Panc1 (cell line): ENCODE measurements around the gene GPR42. TPM values are rescaled to one million over a fixed set of nuclear protein-coding genes. Genes with fewer than 3 reads are reported as not detected.

Source experiments
- ATAC-seq: fragments of 200-7000 bp; cut with Tn5 transposase; 2 replicates; pipeline ENCODE4 v1.9.1; 2020; ENCODE audit warnings: mild to moderate bottlenecking, moderate library complexity
- BruUV-seq: library from RNA; stranded (reverse); fragments of 400-500 nt; replicated peaks from 2 replicates; lab custom pipeline; 2021; lab: Mats Ljungman, UMichigan
- CTCF ChIA-PET: fragments of 300-600 bp; sonication (Branson Sonifier 250); formaldehyde crosslinking; loops from one replicate; lab custom pipeline; 2022; ENCODE audit warnings: antibody characterized with exemption; lab: Charles Lee
- POLR2A ChIA-PET: fragments of 300-600 bp; sonication (Branson Sonifier 250); formaldehyde crosslinking; loops from one replicate; lab custom pipeline; 2022; ENCODE audit warnings: antibody characterized with exemption; lab: Charles Lee
- DNase-seq: peaks from one replicate; pipeline ENCODE4 v3.0.0-alpha.2; 2010; ENCODE audit warnings: low read depth, low spot score
- H3K27ac ChIP-seq: 2 replicates; pipeline ENCODE4 v1.5.1; 2011; ENCODE audit warnings: mild to moderate bottlenecking, low read length, inconsistent platforms
- H3K27me3 ChIP-seq: fragments of 200-500 bp; sonication (Bioruptor generic); 2 replicates; pipeline ENCODE4 v1.6.0; 2014; ENCODE audit warnings: low read length, inconsistent platforms; ENCODE audit not compliant: control insufficient read depth, insufficient read depth
- H3K36me3 ChIP-seq: fragments of 200-500 bp; sonication (Bioruptor generic); 2 replicates; pipeline ENCODE4 v1.5.1; 2014; ENCODE audit warnings: inconsistent platforms, mild to moderate bottlenecking, low read length, moderate library complexity; ENCODE audit not compliant: control insufficient read depth, insufficient read depth
- H3K4me1 ChIP-seq: 2 replicates; pipeline ENCODE4 v1.5.1; 2011; ENCODE audit warnings: inconsistent platforms, mild to moderate bottlenecking, low read length, moderate library complexity; ENCODE audit not compliant: control insufficient read depth, insufficient read depth
- H3K4me3 ChIP-seq, 2 experiments: 2 replicates each; pipeline ENCODE4 v1.5.1; 2011 to 2012; ENCODE audit warnings: low read depth in 2 of 2, low read length in 2 of 2, mild to moderate bottlenecking in 2 of 2, inconsistent platforms in 1 of 2, moderate library complexity in 1 of 2
- H3K9me3 ChIP-seq: fragments of 200-500 bp; sonication (Bioruptor generic); 2 replicates; pipeline ENCODE4 v1.5.1; 2014; ENCODE audit warnings: low read depth, mild to moderate bottlenecking, inconsistent platforms, low read length, moderate library complexity; ENCODE audit not compliant: control insufficient read depth, insufficient read depth
- POLR2AphosphoS5 ChIP-seq: IDR thresholded peaks from 2 replicates; pipeline ENCODE4 v1.6.1; 2012; ENCODE audit warnings: mild to moderate bottlenecking, low read depth, low read length, moderate library complexity
- REST ChIP-seq, 2 experiments: IDR thresholded peaks; 2 replicates each; pipeline ENCODE4 v1.6.1; 2011 to 2012; ENCODE audit warnings: low read depth in 2 of 2, control low read depth in 1 of 2, low read length in 1 of 2, mild to moderate bottlenecking in 1 of 2, moderate library complexity in 1 of 2; ENCODE audit not compliant: insufficient read depth in 1 of 2
- SIN3A ChIP-seq: IDR thresholded peaks from 2 replicates; pipeline ENCODE4 v1.6.1; 2012; ENCODE audit warnings: low read depth, mild to moderate bottlenecking, low read length, moderate library complexity, borderline replicate concordance; ENCODE audit not compliant: insufficient read depth
- TCF7L2 ChIP-seq: IDR thresholded peaks from 2 replicates; pipeline ENCODE4 v1.6.1; 2011; ENCODE audit warnings: mild to moderate bottlenecking, low read depth, low read length, inconsistent platforms
- in situ Hi-C: cut with HindIII; loops from 2 replicates; pipeline ENCODE4 v1.10.0; 2016; ENCODE audit warnings: low sequenced_read_pairs, low pct_unique_long_range_greater_than_20kb
- intact Hi-C: fragments of 100-400 bp; cut with micrococcal nuclease; formaldehyde crosslinking; loops from one replicate; pipeline ENCODE4 v1.10.0; 2022; ENCODE audit not compliant: unreplicated experiment
- total RNA-seq: library from RNA; stranded (reverse); gene quantifications from one replicate; pipeline ENCODE4 v1.2.1, GENCODE V29; 2021; ENCODE audit not compliant: unreplicated experiment
- TF ChIP-seq, protein P1 (sequence below): fragments of 450-650 bp; IDR thresholded peaks from 2 replicates; pipeline ENCODE4 v1.5.1; 2017; ENCODE audit warnings: mild to moderate bottlenecking

Gene GPR42
- total RNA-seq, 1 experiment from 2014 or later: not detected

DNA sequence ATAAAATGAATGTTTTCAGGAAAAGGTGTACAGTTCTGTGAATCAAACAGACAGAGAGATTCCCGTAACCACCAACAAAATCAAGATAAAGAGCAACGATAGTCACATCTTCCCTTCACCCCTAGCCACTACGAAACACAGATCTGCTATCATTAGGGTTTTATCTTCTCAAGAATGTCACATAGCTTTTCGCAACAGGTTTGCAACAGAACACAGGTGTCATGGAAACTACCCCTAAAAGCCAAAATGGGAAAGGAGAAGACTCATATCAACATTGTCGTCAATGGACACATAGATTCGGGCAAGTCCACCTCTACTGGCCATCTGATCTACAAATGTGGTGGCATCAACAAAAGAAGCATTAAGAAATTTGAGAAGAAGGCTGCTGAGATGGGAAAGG is 11.1 kb downstream of the GPR42 start:
- ChIA-PET CTCF (no interaction called here), POLR2A (no interaction called here)
- Histone ChIP-seq H3K4me3 (no peak overlapping the region), H3K27me3 (peaks cover 3% of the 10 kb centered on the region; the same call in 1 of the 2 replicates), H3K36me3 (no peaks in the 10 kb centered on the region), H3K4me1 (no peaks in the 10 kb centered on the region), H3K9me3 (peaks cover 11% of the 10 kb centered on the region), H3K27ac (no peak overlapping the region)
- BruUV-seq: no TSS peak
- ATAC-seq (no peak), DNase-seq (no peak)
- TF ChIP-seq SIN3A (no peak), REST (IDR thresholded peaks at IDR 0.05; ENCODE audit: insufficient read depth in 1 of 2, low read depth in 2 of 2, low read length in 1 of 2) (no peak), POLR2AphosphoS5 (no peak), TCF7L2 (no peak)
- TF ChIP-seq, protein P1, sequence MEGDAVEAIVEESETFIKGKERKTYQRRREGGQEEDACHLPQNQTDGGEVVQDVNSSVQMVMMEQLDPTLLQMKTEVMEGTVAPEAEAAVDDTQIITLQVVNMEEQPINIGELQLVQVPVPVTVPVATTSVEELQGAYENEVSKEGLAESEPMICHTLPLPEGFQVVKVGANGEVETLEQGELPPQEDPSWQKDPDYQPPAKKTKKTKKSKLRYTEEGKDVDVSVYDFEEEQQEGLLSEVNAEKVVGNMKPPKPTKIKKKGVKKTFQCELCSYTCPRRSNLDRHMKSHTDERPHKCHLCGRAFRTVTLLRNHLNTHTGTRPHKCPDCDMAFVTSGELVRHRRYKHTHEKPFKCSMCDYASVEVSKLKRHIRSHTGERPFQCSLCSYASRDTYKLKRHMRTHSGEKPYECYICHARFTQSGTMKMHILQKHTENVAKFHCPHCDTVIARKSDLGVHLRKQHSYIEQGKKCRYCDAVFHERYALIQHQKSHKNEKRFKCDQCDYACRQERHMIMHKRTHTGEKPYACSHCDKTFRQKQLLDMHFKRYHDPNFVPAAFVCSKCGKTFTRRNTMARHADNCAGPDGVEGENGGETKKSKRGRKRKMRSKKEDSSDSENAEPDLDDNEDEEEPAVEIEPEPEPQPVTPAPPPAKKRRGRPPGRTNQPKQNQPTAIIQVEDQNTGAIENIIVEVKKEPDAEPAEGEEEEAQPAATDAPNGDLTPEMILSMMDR: no peak
- intact Hi-C loops (no loop called here), in situ Hi-C loops (no loop called here)

GRCh38 chr19:35383536-35383935 is 12.7 kb downstream of the GPR42 start:
- peaks cover 3% of the 10 kb centered on the region; the same call in 1 of the 2 replicates for H3K27me3 ChIP-seq
- H3K4me3 ChIP-seq: no peak overlapping the region
- no peak for TF ChIP-seq POLR2AphosphoS5
- TF ChIP-seq TCF7L2: no peak
- TF ChIP-seq REST (IDR thresholded peaks at IDR 0.05; ENCODE audit: insufficient read depth in 1 of 2, low read depth in 2 of 2, low read length in 1 of 2): no peak
- TF ChIP-seq SIN3A: no peak
- TF ChIP-seq, protein P1: no peak
- intact Hi-C loops: no loop called here
- no TSS peak for BruUV-seq
- in situ Hi-C loops: no loop called here
- H3K4me1 ChIP-seq: no peaks in the 10 kb centered on the region
- ChIA-PET POLR2A (no interaction called here), CTCF (no interaction called here)
- H3K27ac ChIP-seq: no peak overlapping the region
- H3K9me3 ChIP-seq: peaks cover 16% of the 10 kb centered on the region
- no peaks in the 10 kb centered on the region for H3K36me3 ChIP-seq
- no peak for ATAC-seq
- DNase-seq: no peak
